Heart right ventricle (tissue), 16 donors: ENCODE results near the gene MYO5A. TPM values are rescaled to one million over a fixed set of nuclear protein-coding genes. Genes with fewer than 3 reads are reported as not detected.

Experiments used
- ATAC-seq, 8 donors: fragments of 200-7000 bp; cut with Tn5 transposase; one replicate each; pipeline ENCODE4 v1.9.1; 2020; ENCODE audit warnings: mild to moderate bottlenecking in 8 of 8, moderate library complexity in 8 of 8, moderate number of reproducible peaks in 1 of 8
- DNase-seq, 2 donors: peaks; one replicate each; pipeline ENCODE4 v3.0.0-alpha.2; 2020
- H3K27ac ChIP-seq, 10 donors: fragments of 200-600 bp; sonication (generic) in 2 of 10; one replicate each; pipeline versions ENCODE4 v1.5.0 to v1.8.0; 2020 to 2022; ENCODE audit warnings: mild to moderate bottlenecking in 3 of 10
- H3K27me3 ChIP-seq, 7 donors: fragments of 200-600 bp; one replicate each; pipeline ENCODE4 v1.8.0; 2021 to 2022; ENCODE audit warnings: mild to moderate bottlenecking in 2 of 7
- H3K36me3 ChIP-seq, 9 donors: fragments of 200-600 bp; sonication (generic) in 1 of 9; one replicate each; pipeline versions ENCODE4 v1.5.0 to v1.8.0; 2020 to 2022; ENCODE audit warnings: mild to moderate bottlenecking in 2 of 9
- H3K4me1 ChIP-seq, 9 donors: fragments of 200-600 bp; sonication (generic) in 1 of 9; one replicate each; pipeline versions ENCODE4 v1.5.0 to v1.8.0; 2020 to 2022; ENCODE audit warnings: mild to moderate bottlenecking in 4 of 9
- H3K4me3 ChIP-seq, 10 donors: fragments of 200-600 bp; sonication (generic) in 2 of 10; one replicate each; pipeline versions ENCODE4 v1.5.0 to v1.8.0; 2020 to 2022; ENCODE audit warnings: mild to moderate bottlenecking in 7 of 10, moderate library complexity in 2 of 10
- H3K9me3 ChIP-seq, 11 donors: fragments of 200-600 bp in 10 of 11; sonication (generic) in 2 of 11; one replicate each; pipeline versions ENCODE4 v1.5.0 to v1.8.0; 2013 to 2022; ENCODE audit warnings: mild to moderate bottlenecking in 2 of 11, control low read depth in 1 of 11, moderate library complexity in 1 of 11
- CTCF ChIP-seq, 9 donors: fragments of 200-600 bp; sonication (generic) in 2 of 9; IDR thresholded peaks; one replicate each; pipeline versions ENCODE4 v1.5.0 to v1.8.0; 2021 to 2022; ENCODE audit warnings: antibody characterized with exemption in 9 of 9, mild to moderate bottlenecking in 5 of 9, moderate library complexity in 1 of 9
- WGBS, 2 donors: extraction: QIAGEN DNeasy Blood & Tissue Kit; methylation state at CpG; one replicate each; pipeline ENCODE4 v1.1.7; 2013; ENCODE audit warnings: inconsistent platforms in 1 of 2; 5-methylcytosine and 5-hydroxymethylcytosine counted together
- intact Hi-C, 10 donors: fragments of 100-400 bp; cut with DNase I; formaldehyde crosslinking; loops; one replicate each; pipeline versions ENCODE4 v1.11.1 to v1.14.2; 2022
- polyA plus RNA-seq, 2 donors: library from polyadenylated mRNA; stranded (reverse); fragments of 200-250 nt; gene quantifications; one replicate each; pipeline ENCODE4 v1.2.3, GENCODE V29; 2013
- total RNA-seq, 10 donors: library from RNA; stranded (reverse); fragmentation: NEBNext Ultra II Directional in 3 of 10; extraction: Animal tissue kit (Norgen Biotek cat#: 25700) in 3 of 10; gene quantifications; one replicate each; pipeline versions ENCODE4 v1.2.1 to v1.2.4, GENCODE V29; 2021 to 2023
- donor health status: Arrhythmogenic right ventricular cardiomyopathy.
- donor health status: ischemic (EF 13 %, LVEDD 7.1; RV severe dilation, severe dysfunction).
- donor health status: healthy with polysubstance abuse.
- donor health status: DM: no; HTN: yes; CAD: no.
- donor health status: DM: no; HTN: no; CAD: no.
- donor health status: ischemic (EF 25% LVEDD 6.9; RV normal size, moderate dysfunction).
- donor health status: ischemic (EF 25% LVEDD 5.7; RV mildly dilated, moderate dysfunction).
- donor health status: healthy.
- donor health status: DM: yes; HTN: yes; CAD: no.
- donor health status: Ischemic cardiomyopathy.
- donor health status: ischemic (EF 35%, LVEDD 5.7; RV mildly dilated, moderate dysfunction).
- donor health status: nonischemic (EF 11% LVEDD 7.7; RV severe dilation, severe dysfunction).
- donor health status: DM: yes; HTN: yes; CAD: no.
- donor health status: PGD.
- donor health status: ischemic (EF 29% LVEDD 5.4; RV normal size, mild dysfunction).
- donor health status: nonischemic (EF 23%, LVEDD 6.1; RV moderate dilation, normal function).

Gene MYO5A
- total and polyA plus RNA-seq, 12 donors: 3.1 to 15.7 (median 6.3) TPM

DNA sequence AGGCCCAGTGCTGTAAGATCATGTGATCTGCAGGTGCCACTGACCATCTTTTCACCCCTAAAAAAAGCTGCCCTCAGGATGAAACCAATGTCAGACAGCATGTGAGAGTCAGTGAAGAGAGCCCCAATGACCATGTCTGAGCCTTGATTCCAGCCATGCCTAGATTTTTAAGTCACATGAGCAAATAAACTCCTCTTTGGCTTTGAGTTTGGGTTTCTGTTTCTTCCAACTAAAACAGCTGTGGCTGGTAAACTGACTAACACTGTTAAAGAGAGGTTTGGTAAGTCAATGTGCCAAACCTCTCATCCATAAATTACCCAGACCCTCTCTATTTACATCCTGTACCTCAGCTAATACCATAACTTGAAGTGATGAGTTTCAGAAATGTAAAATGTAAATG is 8.3 kb downstream of the MYO5A start:
- H3K4me1 ChIP-seq: peaks cover 0 to 65% (median 8%) of the 10 kb centered on the region in 9 donors
- no peaks in the 10 kb centered on the region for H3K27me3 ChIP-seq
- no peaks in the 10 kb centered on the region for H3K36me3 ChIP-seq
- DNase-seq (no peak), ATAC-seq (no peak)
- no peak overlapping the region for H3K27ac ChIP-seq
- intact Hi-C loops: loop anchor here in 4 of 10 donors (10.0 kb wide), 5 partner anchors 64 to 214 kb away; no protein-coding TSS in a partner anchor
- TF ChIP-seq CTCF (IDR thresholded peaks at IDR 0.05): no peak
- H3K9me3 ChIP-seq: no peaks in the 10 kb centered on the region
- H3K4me3 ChIP-seq: no peak overlapping the region

GRCh38 chr15:52518487-52519371 is 10.0 kb downstream of the MYO5A start:
- Histone ChIP-seq H3K9me3 (no peaks in the 10 kb centered on the region), H3K27ac (peak overlapping the region in 1 of 10 donors; percentile 62), H3K4me1 (peaks cover 0 to 60% (median 8%) of the 10 kb centered on the region in 9 donors), H3K27me3 (no peaks in the 10 kb centered on the region), H3K36me3 (no peaks in the 10 kb centered on the region), H3K4me3 (no peak overlapping the region)
- no peak for ATAC-seq
- WGBS, 2 donors: 73 to 78% methylated on average over 8 of the region's 8 CpGs
- TF ChIP-seq CTCF (IDR thresholded peaks at IDR 0.05): no peak
- intact Hi-C loops: no loop called here
- DNase-seq: no peak

DNA sequence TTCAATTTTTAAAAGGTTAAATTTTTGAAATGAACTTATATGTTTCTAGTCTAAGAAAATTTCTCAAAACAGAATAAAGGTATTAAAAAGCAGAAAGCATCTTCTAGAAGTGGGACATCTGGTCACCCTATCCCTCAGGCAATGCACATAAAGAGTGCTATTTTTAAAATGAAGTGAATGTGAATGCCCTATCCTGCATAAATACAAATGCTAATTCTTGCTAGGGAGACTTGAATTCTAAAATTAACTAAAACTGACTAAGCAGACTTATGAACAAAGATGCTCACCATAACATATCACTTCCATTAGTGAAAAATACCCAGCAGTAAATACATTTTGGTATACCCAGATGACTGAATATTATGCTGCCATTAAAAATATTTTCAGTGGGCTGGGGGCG is 11.7 kb downstream of the MYO5A start:
- ATAC-seq (no peak), DNase-seq (no peak)
- no peak overlapping the region for H3K27ac ChIP-seq
- H3K27me3 ChIP-seq: no peaks in the 10 kb centered on the region
- no peak overlapping the region for H3K4me3 ChIP-seq
- peaks cover 0 to 52% (median 5%) of the 10 kb centered on the region in 9 donors for H3K4me1 ChIP-seq
- no peaks in the 10 kb centered on the region for H3K36me3 ChIP-seq
- WGBS, 2 donors: 93 to 100% methylated on average over 1 of the region's 1 CpG
- intact Hi-C loops: no loop called here
- H3K9me3 ChIP-seq: no peaks in the 10 kb centered on the region
- no peak for TF ChIP-seq CTCF (IDR thresholded peaks at IDR 0.05)

DNA sequence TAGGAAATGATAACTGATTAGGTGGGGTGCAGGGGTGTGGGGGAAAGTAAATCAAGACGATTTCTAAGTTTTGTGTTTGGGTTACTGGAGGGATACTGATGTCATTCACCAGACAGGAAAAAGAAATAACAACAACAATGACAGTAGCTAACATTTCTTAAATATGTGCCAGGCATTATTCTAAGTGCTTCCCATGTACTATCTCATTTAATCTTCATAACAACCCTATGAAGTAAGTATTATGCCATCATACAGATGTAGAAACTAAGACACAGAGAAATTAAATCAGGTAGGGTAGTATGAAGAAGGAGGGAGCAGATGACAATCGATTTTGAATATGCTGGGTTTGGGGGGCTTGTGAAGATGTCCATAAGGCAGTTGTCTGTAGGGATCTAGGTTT is 13.3 kb downstream of the MYO5A start:
- H3K4me1 ChIP-seq: peaks cover 0 to 44% (median 9%) of the 10 kb centered on the region in 9 donors
- no peak overlapping the region for H3K4me3 ChIP-seq
- H3K9me3 ChIP-seq: no peaks in the 10 kb centered on the region
- no peak overlapping the region for H3K27ac ChIP-seq
- intact Hi-C loops: no loop called here
- no peaks in the 10 kb centered on the region for H3K27me3 ChIP-seq
- DNase-seq (no peak), ATAC-seq (no peak)
- no peaks in the 10 kb centered on the region for H3K36me3 ChIP-seq
- TF ChIP-seq CTCF (IDR thresholded peaks at IDR 0.05): no peak
- 72 to 75% methylated on average over 2 of the region's 2 CpGs for WGBS, 2 donors
